ENCODE measurements around the gene EWSR1. TPM values are rescaled to one million over a fixed set of nuclear protein-coding genes. Genes with fewer than 3 reads are reported as not detected.
"Not testable (repeated sequence)": the region's sequence is repeated elsewhere in the genome, so short reads cannot be mapped to it uniquely, and the experiment has no call there.

The EWSR1 gene
- total and polyA plus RNA-seq, 7 donors = 78.5 to 230 (median 152) TPM

DNA sequence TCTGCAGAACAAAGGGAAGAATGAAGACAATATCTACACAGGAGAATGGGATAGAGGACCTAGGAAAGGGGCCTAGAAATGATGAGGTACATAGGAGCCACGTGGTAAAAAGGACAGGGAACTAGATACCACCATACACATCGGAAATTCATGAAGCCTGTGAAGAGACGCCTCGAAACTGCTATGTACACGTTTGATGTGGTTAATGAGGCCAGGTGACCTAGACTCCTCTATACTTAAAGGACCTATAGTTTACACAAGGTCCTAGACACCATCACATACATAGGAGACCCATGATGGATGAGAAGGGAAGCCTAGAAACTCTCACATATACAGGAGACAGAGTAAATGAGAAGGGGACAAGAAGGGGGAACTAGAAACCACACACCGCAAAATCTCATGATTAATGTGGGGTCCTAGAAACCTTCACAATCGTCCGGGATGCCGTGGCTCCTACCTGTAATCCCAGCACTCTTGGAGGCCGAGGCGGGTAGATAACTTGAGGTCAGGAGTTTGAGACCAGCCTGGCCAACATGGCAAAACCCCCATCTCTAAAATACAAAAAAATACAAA, 24.1 kb upstream of the EWSR1 start:
- H3K36me3 ChIP-seq (ENCODE audit: insufficient read depth in 1 of 2, low read depth in 1 of 2) = no peaks in the 10 kb centered on the region
- DNase-seq (no peak), ATAC-seq (no peak)
- no peaks in the 10 kb centered on the region for H3K27me3 ChIP-seq (ENCODE audit: insufficient read depth in 3 of 3, low read length in 2 of 3)
- H3K4me3 ChIP-seq = no peak overlapping the region
- no peaks in the 10 kb centered on the region for H3K4me1 ChIP-seq
- intact Hi-C loops (cut with DNase I) = loop anchor here (5.0 to 10.0 kb wide), 4 partner anchors 92 to 609 kb away; partner anchors contain the start of gene C22orf31 (in 1 of the 2)
- no peaks in the 10 kb centered on the region for H3K9me3 ChIP-seq
- TF ChIP-seq, protein P1, sequence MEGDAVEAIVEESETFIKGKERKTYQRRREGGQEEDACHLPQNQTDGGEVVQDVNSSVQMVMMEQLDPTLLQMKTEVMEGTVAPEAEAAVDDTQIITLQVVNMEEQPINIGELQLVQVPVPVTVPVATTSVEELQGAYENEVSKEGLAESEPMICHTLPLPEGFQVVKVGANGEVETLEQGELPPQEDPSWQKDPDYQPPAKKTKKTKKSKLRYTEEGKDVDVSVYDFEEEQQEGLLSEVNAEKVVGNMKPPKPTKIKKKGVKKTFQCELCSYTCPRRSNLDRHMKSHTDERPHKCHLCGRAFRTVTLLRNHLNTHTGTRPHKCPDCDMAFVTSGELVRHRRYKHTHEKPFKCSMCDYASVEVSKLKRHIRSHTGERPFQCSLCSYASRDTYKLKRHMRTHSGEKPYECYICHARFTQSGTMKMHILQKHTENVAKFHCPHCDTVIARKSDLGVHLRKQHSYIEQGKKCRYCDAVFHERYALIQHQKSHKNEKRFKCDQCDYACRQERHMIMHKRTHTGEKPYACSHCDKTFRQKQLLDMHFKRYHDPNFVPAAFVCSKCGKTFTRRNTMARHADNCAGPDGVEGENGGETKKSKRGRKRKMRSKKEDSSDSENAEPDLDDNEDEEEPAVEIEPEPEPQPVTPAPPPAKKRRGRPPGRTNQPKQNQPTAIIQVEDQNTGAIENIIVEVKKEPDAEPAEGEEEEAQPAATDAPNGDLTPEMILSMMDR (IDR thresholded peaks at IDR 0.05) = no peak
- WGBS, 3 donors = 86 to 92% (median 88%) methylated on average over 11 of the region's 11 CpGs
- H3K27ac ChIP-seq = no peak overlapping the region

DNA sequence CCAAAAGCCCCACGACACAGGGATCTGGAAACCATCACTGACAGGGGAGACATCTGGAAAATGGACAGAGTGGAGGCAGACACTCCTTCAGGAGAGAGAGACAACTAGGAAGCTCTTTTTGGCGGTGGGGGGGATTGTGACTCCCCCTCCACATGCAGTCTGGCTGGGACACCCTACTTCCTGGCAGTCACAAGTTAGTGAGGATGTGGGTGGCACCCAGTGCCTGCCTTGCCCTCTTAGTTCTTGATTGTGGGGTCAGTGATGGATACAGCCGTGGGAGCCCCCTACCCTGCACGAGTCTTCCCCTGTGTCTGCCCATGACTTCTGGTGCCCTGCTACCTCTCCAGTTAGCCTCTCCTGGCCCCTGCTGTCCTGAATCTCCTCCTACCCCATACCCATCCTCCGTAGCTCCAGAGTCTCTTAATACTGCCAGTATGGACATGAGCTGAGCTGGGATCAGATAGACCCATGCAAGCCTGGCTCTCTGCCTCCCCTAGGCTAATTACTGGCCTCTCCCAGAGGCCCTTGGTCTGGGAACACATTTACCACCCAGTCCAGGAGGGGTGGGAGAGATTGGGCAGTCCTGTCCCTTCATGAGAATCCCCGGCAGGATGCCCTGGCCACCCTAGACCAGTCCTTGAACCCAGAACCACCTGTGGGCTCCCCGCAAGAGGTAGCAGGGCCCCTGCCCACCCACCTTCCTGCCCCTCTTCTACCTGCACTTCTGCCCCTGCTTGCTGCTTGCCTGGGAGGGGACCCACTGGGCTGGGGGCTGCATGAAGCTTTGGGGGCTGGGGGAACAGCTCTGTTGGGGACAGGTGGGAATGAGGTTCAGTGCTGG, 23.1 kb upstream of the EWSR1 start:
- TF ChIP-seq, protein P1 (IDR thresholded peaks at IDR 0.05) = no peak
- WGBS, 3 donors = 62 to 67% (median 62%) methylated on average over 7 of the region's 7 CpGs
- no peaks in the 10 kb centered on the region for H3K36me3 ChIP-seq (ENCODE audit: insufficient read depth in 1 of 2, low read depth in 1 of 2)
- H3K4me3 ChIP-seq = no peak overlapping the region
- no peaks in the 10 kb centered on the region for H3K27me3 ChIP-seq (ENCODE audit: insufficient read depth in 3 of 3, low read length in 2 of 3)
- H3K4me1 ChIP-seq = no peaks in the 10 kb centered on the region
- H3K9me3 ChIP-seq = no peaks in the 10 kb centered on the region
- peak; percentile 21 to 48 (median 26) for ATAC-seq
- intact Hi-C loops (cut with DNase I) = loop anchor here (5.0 to 10.0 kb wide), 5 partner anchors 93 to 610 kb away; partner anchors contain the start of gene C22orf31 (in 1 of the 2)
- peak in 1 of 2 donors; percentile 35 for DNase-seq
- no peak overlapping the region for H3K27ac ChIP-seq

DNA sequence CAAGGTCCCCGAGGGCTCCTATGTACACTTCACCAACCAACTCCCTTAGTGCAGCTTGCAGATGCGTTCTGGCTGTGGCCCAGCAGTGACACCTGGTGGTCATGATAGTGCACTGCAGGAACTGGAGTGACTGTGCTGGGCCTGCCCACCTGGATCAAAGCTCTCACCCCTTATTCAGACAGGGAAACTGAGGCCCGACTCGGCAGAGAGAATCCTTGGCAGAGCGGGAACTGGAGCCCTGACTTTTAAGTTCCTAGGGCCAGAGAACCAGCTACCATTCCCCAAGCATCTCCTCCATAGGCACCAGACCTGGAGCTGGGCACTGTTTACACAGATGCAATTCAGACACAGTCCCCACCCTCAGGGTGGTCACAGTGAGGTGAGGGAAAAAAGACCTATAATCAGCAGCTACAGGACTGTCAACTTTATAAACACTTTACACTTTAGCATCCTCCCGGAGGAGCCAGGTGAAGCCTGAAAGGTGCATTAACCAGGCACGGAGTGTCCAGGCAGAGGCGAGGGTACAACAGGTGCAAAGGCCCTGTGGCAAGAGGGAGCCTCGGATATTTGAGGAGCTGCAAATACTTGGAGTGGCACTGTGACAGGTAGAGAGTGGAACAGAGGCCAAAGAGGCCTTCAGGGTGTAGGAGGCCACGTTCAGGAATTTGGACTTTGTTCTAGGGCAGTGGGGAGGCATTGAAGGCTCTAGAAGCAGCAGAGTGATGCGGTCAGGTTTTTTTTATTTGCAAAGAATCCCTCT, 22.3 kb upstream of the EWSR1 start:
- Histone ChIP-seq H3K36me3 (ENCODE audit: insufficient read depth in 1 of 2, low read depth in 1 of 2) (no peaks in the 10 kb centered on the region), H3K9me3 (no peaks in the 10 kb centered on the region), H3K27me3 (ENCODE audit: insufficient read depth in 3 of 3, low read length in 2 of 3) (no peaks in the 10 kb centered on the region), H3K4me3 (no peak overlapping the region), H3K27ac (no peak overlapping the region), H3K4me1 (no peaks in the 10 kb centered on the region)
- TF ChIP-seq, protein P1 (IDR thresholded peaks at IDR 0.05) = peak; percentile 96
- DNase-seq (peak; percentile 63 to 82), ATAC-seq (peak; percentile 87 to 96 (median 92))
- intact Hi-C loops (cut with DNase I) = loop anchor here (5.0 to 10.0 kb wide), 4 partner anchors 181 to 611 kb away; partner anchors contain the start of gene C22orf31 (in 1 of the 2)
- 44 to 47% (median 46%) methylated on average over 11 of the region's 11 CpGs for WGBS, 3 donors

DNA sequence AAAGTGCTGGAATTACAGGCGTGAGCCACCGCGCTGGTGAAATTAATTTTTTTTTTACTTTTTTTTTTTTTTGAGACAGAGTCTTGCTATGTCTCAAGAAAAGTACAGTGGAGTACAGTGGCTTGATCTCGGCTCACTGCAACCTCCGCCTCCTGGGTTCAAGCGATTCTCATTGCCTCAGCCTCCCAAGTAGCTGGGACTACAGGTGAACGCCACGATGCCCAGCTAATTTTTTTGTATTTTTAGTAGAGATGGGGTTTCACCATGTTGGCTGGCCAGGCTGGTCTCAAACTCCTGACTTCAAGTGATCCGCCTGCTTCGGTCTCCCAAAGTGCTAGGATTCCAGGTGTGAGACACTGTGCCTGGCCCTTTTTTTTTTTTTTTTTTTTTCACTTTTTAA, 20.2 kb upstream of the EWSR1 start:
- H3K4me3 ChIP-seq; H3K27me3 ChIP-seq (ENCODE audit: insufficient read depth in 3 of 3, low read length in 2 of 3); ATAC-seq; H3K27ac ChIP-seq; H3K9me3 ChIP-seq; H3K4me1 ChIP-seq; H3K36me3 ChIP-seq (ENCODE audit: insufficient read depth in 1 of 2, low read depth in 1 of 2); DNase-seq: not testable (repeated sequence)
- intact Hi-C loops (cut with DNase I) = loop anchor here (5.0 to 10.0 kb wide), 4 partner anchors 183 to 613 kb away; partner anchors contain the start of gene C22orf31 (in 1 of the 2)
- 96% methylated on average over 10 of the region's 10 CpGs for WGBS, 3 donors

Data from psoas muscle (tissue), 8 donors.